ENCODE data around the gene SASH1. TPM values are rescaled to one million over a fixed set of nuclear protein-coding genes. Genes with fewer than 3 reads are reported as not detected.

SASH1 gene
- total RNA-seq, 1 donor from 2014 or later, result 15.5 TPM

DNA sequence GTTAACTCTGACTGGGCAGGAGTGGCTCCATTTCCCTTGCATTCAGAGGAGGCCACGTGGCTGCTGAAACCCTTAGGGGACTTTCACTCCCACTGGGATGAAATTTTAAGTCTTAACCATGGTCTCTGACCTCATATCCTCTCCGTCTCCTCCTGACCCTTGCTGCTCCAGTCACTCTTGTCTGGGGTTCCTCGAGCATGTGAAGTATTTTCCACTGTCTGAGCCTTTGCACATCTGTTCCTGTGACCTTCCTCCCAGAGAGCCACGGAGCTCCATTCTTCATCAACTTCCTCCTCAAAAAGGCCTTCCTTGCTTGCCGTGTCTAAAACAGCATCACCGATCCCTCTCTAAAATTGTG, 251.2 kb downstream of the SASH1 start:
- Mint-ChIP-seq H3K27ac (ENCODE audit: unreplicated experiment) (peak overlapping the region; percentile 92), H3K36me3 (ENCODE audit: low read depth, unreplicated experiment) (no peaks in the 10 kb centered on the region), H3K27me3 (ENCODE audit: low read depth, unreplicated experiment) (no peaks in the 10 kb centered on the region), H3K4me1 (ENCODE audit: low read depth, unreplicated experiment) (peaks cover 15% of the 10 kb centered on the region), H3K9me3 (ENCODE audit: unreplicated experiment) (peaks cover 4% of the 10 kb centered on the region), H3K4me3 (ENCODE audit: unreplicated experiment) (peak overlapping the region; percentile 60)
- H3K9ac ChIP-seq (ENCODE audit: low read length), result no peak overlapping the region
- no peaks in the 10 kb centered on the region for H3K79me2 ChIP-seq (ENCODE audit: insufficient read depth, low read length)
- no peaks in the 10 kb centered on the region for H4K20me1 ChIP-seq (ENCODE audit: insufficient read depth, low read length)
- H3K4me3 ChIP-seq (ENCODE audit: insufficient read depth, low read depth, low read length), result no peak overlapping the region
- no peak overlapping the region for H2AFZ ChIP-seq (ENCODE audit: low read depth, low read length)
- H3K4me1 ChIP-seq (ENCODE audit: insufficient read depth, low read length), result peaks cover 12% of the 10 kb centered on the region
- H3K27me3 ChIP-seq (ENCODE audit: insufficient read depth, low read length), result no peaks in the 10 kb centered on the region
- H3K27ac ChIP-seq (ENCODE audit: low read depth, low read length), result no peak overlapping the region
- peak overlapping the region; percentile 24 for H3K4me2 ChIP-seq (ENCODE audit: low read length)
- FAIRE-seq (no peak), DNase-seq (ENCODE audit: low read depth) (no peak)
- H3K36me3 ChIP-seq (ENCODE audit: insufficient read depth, low read length), result no peaks in the 10 kb centered on the region
- H3K9me3 ChIP-seq (ENCODE audit: insufficient read depth, low read depth, low read length), result peaks cover 3% of the 10 kb centered on the region
- TF ChIP-seq, protein P1, sequence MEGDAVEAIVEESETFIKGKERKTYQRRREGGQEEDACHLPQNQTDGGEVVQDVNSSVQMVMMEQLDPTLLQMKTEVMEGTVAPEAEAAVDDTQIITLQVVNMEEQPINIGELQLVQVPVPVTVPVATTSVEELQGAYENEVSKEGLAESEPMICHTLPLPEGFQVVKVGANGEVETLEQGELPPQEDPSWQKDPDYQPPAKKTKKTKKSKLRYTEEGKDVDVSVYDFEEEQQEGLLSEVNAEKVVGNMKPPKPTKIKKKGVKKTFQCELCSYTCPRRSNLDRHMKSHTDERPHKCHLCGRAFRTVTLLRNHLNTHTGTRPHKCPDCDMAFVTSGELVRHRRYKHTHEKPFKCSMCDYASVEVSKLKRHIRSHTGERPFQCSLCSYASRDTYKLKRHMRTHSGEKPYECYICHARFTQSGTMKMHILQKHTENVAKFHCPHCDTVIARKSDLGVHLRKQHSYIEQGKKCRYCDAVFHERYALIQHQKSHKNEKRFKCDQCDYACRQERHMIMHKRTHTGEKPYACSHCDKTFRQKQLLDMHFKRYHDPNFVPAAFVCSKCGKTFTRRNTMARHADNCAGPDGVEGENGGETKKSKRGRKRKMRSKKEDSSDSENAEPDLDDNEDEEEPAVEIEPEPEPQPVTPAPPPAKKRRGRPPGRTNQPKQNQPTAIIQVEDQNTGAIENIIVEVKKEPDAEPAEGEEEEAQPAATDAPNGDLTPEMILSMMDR (IDR thresholded peaks at IDR 0.05; ENCODE audit: insufficient read depth, low read depth, low read length), result no peak
- no peak for TF ChIP-seq EZH2 (IDR thresholded peaks at IDR 0.05; ENCODE audit: insufficient read depth, low read length)

DNA sequence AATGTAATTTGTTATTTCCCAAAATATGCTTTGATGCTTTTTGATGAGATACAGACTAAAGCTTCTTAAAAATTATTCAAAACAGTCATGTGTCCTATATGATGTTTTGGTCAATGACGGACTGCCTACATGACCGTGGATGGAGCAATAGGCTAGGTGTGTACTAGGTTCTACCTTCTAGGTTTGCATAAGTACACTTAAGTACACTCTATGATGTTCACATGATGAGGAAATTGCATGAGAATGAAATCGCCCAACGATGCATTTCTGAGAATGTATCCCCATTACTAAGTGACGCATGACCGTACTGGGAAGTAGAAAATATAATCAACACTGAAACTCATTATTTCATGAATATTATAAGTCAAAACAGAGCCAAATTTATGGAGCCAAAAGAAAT, 252.9 kb downstream of the SASH1 start:
- H2AFZ ChIP-seq (ENCODE audit: low read depth, low read length), result no peak overlapping the region
- Mint-ChIP-seq H3K4me3 (ENCODE audit: unreplicated experiment) (no peak overlapping the region), H3K9me3 (ENCODE audit: unreplicated experiment) (peaks cover 4% of the 10 kb centered on the region), H3K27ac (ENCODE audit: unreplicated experiment) (no peak overlapping the region), H3K4me1 (ENCODE audit: low read depth, unreplicated experiment) (peaks cover 20% of the 10 kb centered on the region), H3K36me3 (ENCODE audit: low read depth, unreplicated experiment) (no peaks in the 10 kb centered on the region), H3K27me3 (ENCODE audit: low read depth, unreplicated experiment) (no peaks in the 10 kb centered on the region)
- no peaks in the 10 kb centered on the region for H3K9me3 ChIP-seq (ENCODE audit: insufficient read depth, low read depth, low read length)
- peaks cover 12% of the 10 kb centered on the region for H3K4me1 ChIP-seq (ENCODE audit: insufficient read depth, low read length)
- no peaks in the 10 kb centered on the region for H3K27me3 ChIP-seq (ENCODE audit: insufficient read depth, low read length)
- H3K4me3 ChIP-seq (ENCODE audit: insufficient read depth, low read depth, low read length), result no peak overlapping the region
- TF ChIP-seq, protein P1 (IDR thresholded peaks at IDR 0.05; ENCODE audit: insufficient read depth, low read depth, low read length), result no peak
- TF ChIP-seq EZH2 (IDR thresholded peaks at IDR 0.05; ENCODE audit: insufficient read depth, low read length), result no peak
- FAIRE-seq, result no peak
- H3K36me3 ChIP-seq (ENCODE audit: insufficient read depth, low read length), result no peaks in the 10 kb centered on the region
- H4K20me1 ChIP-seq (ENCODE audit: insufficient read depth, low read length), result no peaks in the 10 kb centered on the region
- no peak overlapping the region for H3K4me2 ChIP-seq (ENCODE audit: low read length)
- no peak for DNase-seq (ENCODE audit: low read depth)
- no peaks in the 10 kb centered on the region for H3K79me2 ChIP-seq (ENCODE audit: insufficient read depth, low read length)
- no peak overlapping the region for H3K9ac ChIP-seq (ENCODE audit: low read length)
- no peak overlapping the region for H3K27ac ChIP-seq (ENCODE audit: low read depth, low read length)

DNA sequence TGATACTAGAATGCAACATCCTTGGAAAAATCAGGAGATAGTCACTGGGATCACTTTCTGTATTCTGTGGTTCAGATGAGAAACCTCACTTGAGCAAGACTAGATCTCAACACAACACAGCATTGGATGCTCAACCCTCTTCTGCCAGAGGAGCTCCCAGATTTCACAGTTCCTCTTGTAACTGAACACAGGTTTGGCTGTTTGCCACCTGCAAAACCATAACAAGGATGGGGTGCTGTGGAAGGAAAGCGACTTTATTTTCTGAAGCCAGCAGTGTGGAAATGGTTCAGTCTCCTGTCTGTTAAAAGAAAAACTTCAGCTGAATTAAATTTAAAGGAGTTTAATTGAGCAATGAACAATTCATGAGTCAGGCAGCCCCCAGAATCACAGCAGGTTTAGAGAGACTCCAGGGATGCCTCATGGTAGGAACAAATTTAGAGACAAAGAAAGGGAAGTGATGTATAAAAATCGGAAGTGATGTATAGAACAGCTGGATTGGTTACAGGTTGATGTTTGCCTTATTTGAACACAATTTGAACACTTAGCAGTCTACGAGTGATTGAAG, 254.3 kb downstream of the SASH1 start:
- Mint-ChIP-seq H3K36me3 (ENCODE audit: low read depth, unreplicated experiment) (no peaks in the 10 kb centered on the region), H3K9me3 (ENCODE audit: unreplicated experiment) (peaks cover 9% of the 10 kb centered on the region), H3K27me3 (ENCODE audit: low read depth, unreplicated experiment) (no peaks in the 10 kb centered on the region), H3K4me3 (ENCODE audit: unreplicated experiment) (no peak overlapping the region), H3K4me1 (ENCODE audit: low read depth, unreplicated experiment) (peaks cover 20% of the 10 kb centered on the region), H3K27ac (ENCODE audit: unreplicated experiment) (no peak overlapping the region)
- Histone ChIP-seq H3K36me3 (ENCODE audit: insufficient read depth, low read length) (no peaks in the 10 kb centered on the region), H3K27me3 (ENCODE audit: insufficient read depth, low read length) (no peaks in the 10 kb centered on the region), H2AFZ (ENCODE audit: low read depth, low read length) (no peak overlapping the region), H3K27ac (ENCODE audit: low read depth, low read length) (no peak overlapping the region), H3K9ac (ENCODE audit: low read length) (no peak overlapping the region), H3K4me2 (ENCODE audit: low read length) (no peak overlapping the region), H4K20me1 (ENCODE audit: insufficient read depth, low read length) (no peaks in the 10 kb centered on the region), H3K79me2 (ENCODE audit: insufficient read depth, low read length) (no peaks in the 10 kb centered on the region), H3K9me3 (ENCODE audit: insufficient read depth, low read depth, low read length) (no peaks in the 10 kb centered on the region), H3K4me1 (ENCODE audit: insufficient read depth, low read length) (peaks cover 12% of the 10 kb centered on the region), H3K4me3 (ENCODE audit: insufficient read depth, low read depth, low read length) (no peak overlapping the region)
- peak; percentile 54 for FAIRE-seq
- TF ChIP-seq, protein P1 (IDR thresholded peaks at IDR 0.05; ENCODE audit: insufficient read depth, low read depth, low read length), result no peak
- no peak for TF ChIP-seq EZH2 (IDR thresholded peaks at IDR 0.05; ENCODE audit: insufficient read depth, low read length)
- no peak for DNase-seq (ENCODE audit: low read depth)

Data from astrocyte (in vitro differentiated cells and primary cell).